ENCODE results near the gene MAPK13.

- TF ChIP-seq CTCF (IDR thresholded peaks at IDR 0.05) (no peak), POLR2A (IDR thresholded peaks at IDR 0.05) (no peak)
Measured at GRCh38 chr6:36133912-36134311, 3.6 kb downstream of the MAPK13 start.
